IMR-90 (cell line): Measurements from ENCODE around the gene CASKIN1. TPM values are rescaled to one million over a fixed set of nuclear protein-coding genes. Genes with fewer than 3 reads are reported as not detected.

ENCODE experiments used
- ATAC-seq: fragments of 200-7000 bp; cut with Tn5 transposase; 2 replicates; pipeline ENCODE4 v1.9.1; 2020; ENCODE audit warnings: low read depth, mild to moderate bottlenecking, moderate library complexity
- BruUV-seq: library from RNA; stranded (reverse); fragments of 400-500 nt; replicated peaks from 2 replicates; lab custom pipeline; 2021; lab: Mats Ljungman, UMichigan
- CTCF ChIA-PET: fragments of 300-600 bp; formaldehyde crosslinking; extraction: SDS; loops from one replicate; lab custom pipeline; 2021; ENCODE audit warnings: antibody characterized with exemption; lab: Yijun Ruan, JAX
- POLR2A ChIA-PET: fragments of 300-600 bp; sonication (Branson Sonifier 250); formaldehyde crosslinking; loops from one replicate; lab custom pipeline; 2022; ENCODE audit warnings: antibody characterized with exemption; ENCODE audit not compliant: unreplicated experiment; lab: Charles Lee
- DNase-seq: peaks from one replicate; pipeline ENCODE4 v3.0.0; 2013
- H2AFZ ChIP-seq: replicated peaks from 2 replicates; pipeline ENCODE3; 2013; ENCODE audit warnings: low read length, mild to moderate bottlenecking; ENCODE audit not compliant: poor library complexity
- H2AK5ac ChIP-seq: 2 replicates; pipeline ENCODE4 v1.6.1; 2013; ENCODE audit warnings: low read depth, low read length, inconsistent platforms
- H2AK9ac ChIP-seq: replicated peaks from 2 replicates; pipeline ENCODE3; 2013; ENCODE audit warnings: mild to moderate bottlenecking, low read depth, low read length, moderate library complexity; ENCODE audit not compliant: poor library complexity
- H2BK120ac ChIP-seq: 2 replicates; pipeline ENCODE4 v1.6.1; 2013; ENCODE audit warnings: low read depth, low read length, inconsistent platforms
- H2BK15ac ChIP-seq: 3 replicates; pipeline ENCODE4 v1.6.1; 2013; ENCODE audit warnings: low read depth, low read length, inconsistent platforms
- H2BK20ac ChIP-seq: 2 replicates; pipeline ENCODE4 v1.6.1; 2013; ENCODE audit warnings: low read depth, mild to moderate bottlenecking, inconsistent platforms, low read length, moderate library complexity
- H2BK5ac ChIP-seq: 2 replicates; pipeline ENCODE4 v1.6.1; 2013; ENCODE audit warnings: mild to moderate bottlenecking, low read depth, low read length, inconsistent platforms; ENCODE audit not compliant: poor library complexity, severe bottlenecking
- H3K14ac ChIP-seq: replicated peaks from 2 replicates; pipeline ENCODE4 v1.6.1; 2013; ENCODE audit warnings: low read depth, low read length, inconsistent platforms
- H3K18ac ChIP-seq: 2 replicates; pipeline ENCODE4 v1.6.1; 2013; ENCODE audit warnings: low read depth, low read length, control low read depth
- H3K23ac ChIP-seq: 2 replicates; pipeline ENCODE4 v1.6.1; 2013; ENCODE audit warnings: low read depth, low read length, inconsistent platforms
- H3K27ac ChIP-seq: 2 replicates; pipeline ENCODE4 v1.5.1; 2013; ENCODE audit warnings: mild to moderate bottlenecking, control low read depth, low read length; ENCODE audit not compliant: insufficient read depth
- H3K27me3 ChIP-seq: 2 replicates; pipeline ENCODE4 v1.6.1; 2013; ENCODE audit warnings: low read length; ENCODE audit not compliant: control insufficient read depth, insufficient read depth
- H3K36me3 ChIP-seq: 2 replicates; pipeline ENCODE4 v1.6.1; 2013; ENCODE audit warnings: low read length, mixed read lengths; ENCODE audit not compliant: control insufficient read depth, insufficient read depth
- H3K4ac ChIP-seq: 2 replicates; pipeline ENCODE4 v1.6.1; 2013; ENCODE audit warnings: low read depth, low read length, inconsistent platforms
- H3K4me1 ChIP-seq: 2 replicates; pipeline ENCODE4 v1.6.1; 2013; ENCODE audit warnings: low read length, mixed read lengths; ENCODE audit not compliant: control insufficient read depth, insufficient read depth
- H3K4me2 ChIP-seq: 2 replicates; pipeline ENCODE4 v1.6.1; 2013; ENCODE audit warnings: low read depth, mild to moderate bottlenecking, control low read depth, low read length, moderate library complexity
- H3K4me3 ChIP-seq: 2 replicates; pipeline ENCODE4 v1.5.1; 2013; ENCODE audit warnings: low read depth, mild to moderate bottlenecking, control low read depth, low read length, moderate library complexity; ENCODE audit not compliant: insufficient read depth
- H3K56ac ChIP-seq: 2 replicates; pipeline ENCODE4 v1.6.1; 2013; ENCODE audit warnings: low read length, inconsistent platforms; ENCODE audit not compliant: insufficient read depth; ENCODE audit errors: extremely low read depth
- H3K79me1 ChIP-seq, 2 experiments: 2 replicates each; pipeline ENCODE4 v1.6.1; 2013; ENCODE audit warnings: low read length in 2 of 2, inconsistent platforms in 1 of 2, low read depth in 1 of 2
- H3K9ac ChIP-seq: 2 replicates; pipeline ENCODE4 v1.6.1; 2013; ENCODE audit warnings: low read depth, low read length, control low read depth
- H3K9me1 ChIP-seq: 2 replicates; pipeline ENCODE4 v1.6.1; 2013; ENCODE audit warnings: low read length, inconsistent platforms; ENCODE audit not compliant: insufficient read depth
- H3K9me3 ChIP-seq: 2 replicates; pipeline ENCODE4 v1.6.1; 2013; ENCODE audit warnings: low read length; ENCODE audit not compliant: control insufficient read depth, insufficient read depth
- H4K20me1 ChIP-seq: 2 replicates; pipeline ENCODE4 v1.6.1; 2013; ENCODE audit warnings: low read length, inconsistent platforms; ENCODE audit not compliant: insufficient read depth
- H4K5ac ChIP-seq: 2 replicates; pipeline ENCODE4 v1.6.1; 2013; ENCODE audit warnings: mild to moderate bottlenecking, low read depth, low read length, control low read depth
- H4K8ac ChIP-seq, 2 experiments: 2 replicates each; pipeline ENCODE4 v1.6.1; 2013; ENCODE audit warnings: low read depth in 2 of 2, low read length in 2 of 2, control low read depth in 1 of 2, inconsistent platforms in 1 of 2
- H4K91ac ChIP-seq: 2 replicates; pipeline ENCODE4 v1.6.1; 2013; ENCODE audit warnings: low read depth, low read length, inconsistent platforms; ENCODE audit not compliant: insufficient read depth
- CEBPB ChIP-seq: IDR thresholded peaks from 2 replicates; pipeline ENCODE4 v1.6.1; 2012; ENCODE audit warnings: low read depth, low read length, improper control_type of control experiment
- CHD1 ChIP-seq: IDR thresholded peaks from 2 replicates; pipeline ENCODE4 v1.6.1; 2012; ENCODE audit warnings: low read depth, low read length, improper control_type of control experiment
- FOS ChIP-seq: fragments of 150-350 bp; IDR thresholded peaks from 2 replicates; pipeline ENCODE4 v1.6.1; 2016; ENCODE audit warnings: low read depth, low read length
- MAFK ChIP-seq: IDR thresholded peaks from 2 replicates; pipeline ENCODE4 v1.6.1; 2012; ENCODE audit warnings: low read depth, low read length, improper control_type of control experiment
- MAZ ChIP-seq: IDR thresholded peaks from 2 replicates; pipeline ENCODE4 v1.6.1; 2012; ENCODE audit warnings: low read depth, mild to moderate bottlenecking, low read length, improper control_type of control experiment, moderate library complexity, borderline replicate concordance
- MXI1 ChIP-seq: IDR thresholded peaks from 2 replicates; pipeline ENCODE4 v1.6.1; 2012; ENCODE audit warnings: low read depth, mild to moderate bottlenecking, low read length, moderate library complexity, borderline replicate concordance
- RAD21 ChIP-seq: IDR thresholded peaks from 2 replicates; pipeline ENCODE4 v1.6.1; 2012; ENCODE audit warnings: low read length, improper control_type of control experiment
- RFX5 ChIP-seq: IDR thresholded peaks from 2 replicates; pipeline ENCODE4 v1.8.0; 2012; ENCODE audit warnings: low read depth, mild to moderate bottlenecking, low read length, moderate library complexity
- SMC3 ChIP-seq: fragments of 150-350 bp; IDR thresholded peaks from 2 replicates; pipeline ENCODE4 v1.6.1; 2016; ENCODE audit warnings: low read depth, mild to moderate bottlenecking, antibody characterized with exemption, low read length, moderate library complexity
- WGBS, 2 experiments: methylation state at CpG; one replicate each; pipeline versions ENCODE4 v1.1.5 to v1.1.7; 2013; ENCODE audit warnings: missing lambda C conversion rate in 2 of 2; ENCODE audit not compliant: insufficient read length in 1 of 2; ENCODE audit errors: extremely low coverage in 2 of 2; 5-methylcytosine and 5-hydroxymethylcytosine counted together
- dilution Hi-C: fragments of 300-500 bp; cut with HindIII; formaldehyde crosslinking; loops from one replicate; pipeline ENCODE4 v1.14.3; 2018; ENCODE audit warnings: low sequenced_read_pairs; ENCODE audit not compliant: unreplicated experiment
- in situ Hi-C: fragments of 300-500 bp; cut with MboI; formaldehyde crosslinking; loops from 3 replicates; pipeline ENCODE4 v1.14.3; 2019; ENCODE audit warnings: low sequenced_read_pairs, inconsistent platforms, mixed read lengths
- intact Hi-C: fragments of 100-400 bp; cut with micrococcal nuclease; formaldehyde crosslinking; loops from 2 replicates; pipeline ENCODE4 v1.10.0; 2022
- polyA plus RNA-seq, 3 experiments: library from polyadenylated mRNA; depleted of rRNA; stranded (reverse); fragments of >200 nt; gene quantifications; 2 replicates each; pipeline ENCODE4 v1.2.3, GENCODE V29; 2012; ENCODE audit warnings: low replicate concordance in 1 of 3
- total RNA-seq: library from RNA; depleted of rRNA; stranded (reverse); fragments of >200 nt; gene quantifications from 2 replicates; pipeline ENCODE4 v1.2.3, GENCODE V29; 2012
- TF ChIP-seq, protein P1 (sequence below): fragments of 150-350 bp; IDR thresholded peaks from 2 replicates; pipeline ENCODE4 v1.6.1; 2016; ENCODE audit warnings: low read depth, mild to moderate bottlenecking, low read length, moderate library complexity, borderline replicate concordance
- TF ChIP-seq, protein P2 (sequence below): fragments of 150-350 bp; IDR thresholded peaks from 2 replicates; pipeline ENCODE4 v1.6.1; 2017; ENCODE audit warnings: mild to moderate bottlenecking, antibody characterized with exemption, low read length, low read depth

CASKIN1 gene
- total and polyA plus RNA-seq, 2 of the 4 experiments (the other 2 are of a cell fraction) = 0.05 TPM; not detected in 1

DNA sequence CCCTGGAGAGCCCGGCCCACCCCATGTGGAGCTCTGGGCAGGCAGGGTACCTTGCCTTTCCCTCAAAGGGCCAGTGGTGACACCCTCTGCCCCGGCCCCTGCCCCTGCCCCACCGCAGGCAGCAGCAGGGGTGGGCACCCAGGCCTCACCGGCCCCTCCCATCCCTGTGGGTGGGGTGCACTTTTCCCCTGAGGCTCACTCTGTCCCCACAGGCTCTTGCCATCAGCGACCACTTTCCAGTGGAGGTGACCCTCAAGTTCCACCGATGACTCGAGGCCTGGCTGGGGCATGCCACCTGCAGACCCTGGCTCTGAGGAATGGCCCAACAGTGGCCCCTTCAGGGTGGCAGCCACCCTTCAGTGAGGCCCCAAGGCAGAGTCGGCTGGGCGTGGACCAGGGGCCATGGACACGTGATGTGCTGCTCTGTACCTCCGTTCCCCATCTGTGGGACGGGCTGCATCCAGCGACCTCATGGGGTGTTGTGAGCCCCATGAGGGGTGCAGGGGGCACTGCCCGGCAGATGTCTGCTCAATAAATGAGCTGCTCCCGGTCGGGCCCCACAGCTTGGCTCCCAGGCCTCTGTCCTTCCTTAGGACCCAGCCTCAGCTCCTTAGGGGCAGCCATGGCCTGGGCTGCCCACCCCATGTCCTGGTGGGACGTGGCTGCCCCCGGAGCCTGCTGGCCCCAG is 41.9 kb upstream of the CASKIN1 start:
- H3K9me1 ChIP-seq = no peaks in the 10 kb centered on the region
- no peak overlapping the region for H3K56ac ChIP-seq
- H2AFZ ChIP-seq = no peak overlapping the region
- no peak overlapping the region for H3K23ac ChIP-seq
- no peak overlapping the region for H2BK15ac ChIP-seq
- peaks cover 5% of the 10 kb centered on the region; the same call in 1 of the 2 replicates for H3K4me1 ChIP-seq
- peaks cover 36% of the 10 kb centered on the region for H3K36me3 ChIP-seq
- no peak overlapping the region for H2AK5ac ChIP-seq
- WGBS, 2 experiments = 59% methylated on average over 11 of the region's 18 CpGs; no CpG with 5 or more reads in 1 of the 2 experiments
- dilution Hi-C loops (no loop called here), in situ Hi-C loops (no loop called here), intact Hi-C loops (no loop called here)
- ATAC-seq = no peak
- no peak overlapping the region for H3K27ac ChIP-seq
- no peak overlapping the region for H4K5ac ChIP-seq
- no peak overlapping the region for H2AK9ac ChIP-seq
- H4K91ac ChIP-seq = no peak overlapping the region
- BruUV-seq = no TSS peak
- no peak overlapping the region for H3K4me3 ChIP-seq
- H3K9me3 ChIP-seq = no peaks in the 10 kb centered on the region
- peaks cover 9% of the 10 kb centered on the region for H3K27me3 ChIP-seq
- POLR2A ChIA-PET = interaction anchor here (0.6 kb wide), 1 partner anchor 13 kb away, joined by 10 read pairs; no protein-coding TSS in a partner anchor
- no peak for DNase-seq
- H4K20me1 ChIP-seq = peaks cover 14% of the 10 kb centered on the region
- TF ChIP-seq MAFK (no peak), FOS (no peak), RAD21 (no peak), RFX5 (no peak), MXI1 (no peak), SMC3 (no peak), CHD1 (no peak), CEBPB (no peak), MAZ (no peak)
- TF ChIP-seq, protein P1, sequence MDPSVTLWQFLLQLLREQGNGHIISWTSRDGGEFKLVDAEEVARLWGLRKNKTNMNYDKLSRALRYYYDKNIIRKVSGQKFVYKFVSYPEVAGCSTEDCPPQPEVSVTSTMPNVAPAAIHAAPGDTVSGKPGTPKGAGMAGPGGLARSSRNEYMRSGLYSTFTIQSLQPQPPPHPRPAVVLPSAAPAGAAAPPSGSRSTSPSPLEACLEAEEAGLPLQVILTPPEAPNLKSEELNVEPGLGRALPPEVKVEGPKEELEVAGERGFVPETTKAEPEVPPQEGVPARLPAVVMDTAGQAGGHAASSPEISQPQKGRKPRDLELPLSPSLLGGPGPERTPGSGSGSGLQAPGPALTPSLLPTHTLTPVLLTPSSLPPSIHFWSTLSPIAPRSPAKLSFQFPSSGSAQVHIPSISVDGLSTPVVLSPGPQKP = no peak
- TF ChIP-seq, protein P2, sequence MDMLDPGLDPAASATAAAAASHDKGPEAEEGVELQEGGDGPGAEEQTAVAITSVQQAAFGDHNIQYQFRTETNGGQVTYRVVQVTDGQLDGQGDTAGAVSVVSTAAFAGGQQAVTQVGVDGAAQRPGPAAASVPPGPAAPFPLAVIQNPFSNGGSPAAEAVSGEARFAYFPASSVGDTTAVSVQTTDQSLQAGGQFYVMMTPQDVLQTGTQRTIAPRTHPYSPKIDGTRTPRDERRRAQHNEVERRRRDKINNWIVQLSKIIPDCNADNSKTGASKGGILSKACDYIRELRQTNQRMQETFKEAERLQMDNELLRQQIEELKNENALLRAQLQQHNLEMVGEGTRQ = no peak
- no peak overlapping the region for H2BK20ac ChIP-seq
- H3K79me1 ChIP-seq = no peaks in the 10 kb centered on the region
- no peak overlapping the region for H3K9ac ChIP-seq
- no peak overlapping the region for H2BK5ac ChIP-seq
- no peak overlapping the region for H3K14ac ChIP-seq
- CTCF ChIA-PET = interaction anchor here (1.1 kb wide), 1 partner anchor 13 kb away, joined by 3 read pairs; the partner anchor contains the start of gene ECI1
- no peak overlapping the region for H3K18ac ChIP-seq
- no peak overlapping the region for H2BK120ac ChIP-seq
- no peak overlapping the region for H3K4ac ChIP-seq
- H3K4me2 ChIP-seq = no peak overlapping the region
- H4K8ac ChIP-seq = no peak overlapping the region
